ENCODE data around the gene HUS1B. TPM values are rescaled to one million over a fixed set of nuclear protein-coding genes. Genes with fewer than 3 reads are reported as not detected.

HUS1B gene
- total and polyA plus RNA-seq, 2 of the 8 experiments (the other 6 are each of a cell fraction or from before 2014, with no cell fraction given) = 0.48 to 1.1 TPM

- peak; percentile 84 to 99 (median 85) for TF ChIP-seq CTCF (IDR thresholded peaks at IDR 0.05; ENCODE audit: control extremely low read depth in 1 of 3, insufficient read depth in 1 of 3, low read depth in 1 of 3, low read length in 3 of 3)
- no peak for TF ChIP-seq TEAD4 (IDR thresholded peaks at IDR 0.05; ENCODE audit: low read depth, low read length)
- TF ChIP-seq CHD2 (IDR thresholded peaks at IDR 0.05; ENCODE audit: low read length) = 0 out of 2 replicates have a peak, but pooled peaks have one; percentile 21
- TF ChIP-seq TCF12 (IDR thresholded peaks at IDR 0.05; ENCODE audit: low read depth, low read length) = 0 out of 2 replicates have a peak, but pooled peaks have one; percentile 5
- peak; percentile 60 for TF ChIP-seq TAF7 (optimal IDR thresholded peaks at IDR 0.05; ENCODE audit: borderline replicate concordance, low read depth, low read length)
- TF ChIP-seq ZNF274 (IDR thresholded peaks at IDR 0.05; ENCODE audit: borderline replicate concordance, extremely low read depth, low read length) = no peak
- peak; percentile 99 for TF ChIP-seq ASH2L (IDR thresholded peaks at IDR 0.05; ENCODE audit: low read length)
- TF ChIP-seq SP2 (IDR thresholded peaks at IDR 0.05; ENCODE audit: low read length) = no peak
- no peak for TF ChIP-seq MAFK (IDR thresholded peaks at IDR 0.05; ENCODE audit: low read depth, low read length)
- TF ChIP-seq TAF1 (IDR thresholded peaks at IDR 0.05; ENCODE audit: low read depth, low read length) = peak; percentile 67
- peak; percentile 79 for TF ChIP-seq YY1 (IDR thresholded peaks at IDR 0.05; ENCODE audit: low read depth, low read length)
- TF ChIP-seq KDM1A (IDR thresholded peaks at IDR 0.05; ENCODE audit: borderline replicate concordance, low read length) = no peak
- peak; percentile 27 for TF ChIP-seq SAP30 (IDR thresholded peaks at IDR 0.05; ENCODE audit: insufficient read depth, insufficient replicate concordance, low read length)
- TF ChIP-seq SIX5 (IDR thresholded peaks at IDR 0.05; ENCODE audit: low read depth, low read length) = peak; percentile 8; the same call in 1 of the 2 replicates
- peak; percentile 44; the same call in 1 of the 2 replicates for TF ChIP-seq TBP (IDR thresholded peaks at IDR 0.05; ENCODE audit: low read depth, low read length)
- TF ChIP-seq PHF8 (conservative IDR thresholded peaks at IDR 0.05; ENCODE audit: low read depth, low read length) = peak; percentile 79
- TF ChIP-seq HDAC2 (IDR thresholded peaks at IDR 0.05; ENCODE audit: borderline replicate concordance in 1 of 2, low read depth in 2 of 2, low read length in 2 of 2) = peak in 1 of 2 experiments; percentile 44; a peak in 1 of 4 replicates
- TF ChIP-seq MAX (IDR thresholded peaks at IDR 0.05) = peak; percentile 73
- TF ChIP-seq CREB1 (IDR thresholded peaks at IDR 0.05) = peak; percentile 83
- peak; percentile 76 for TF ChIP-seq EGR1 (IDR thresholded peaks at IDR 0.05; ENCODE audit: borderline replicate concordance, low read depth, low read length)
- TF ChIP-seq NANOG (IDR thresholded peaks at IDR 0.05; ENCODE audit: insufficient read depth, low read depth, low read length, poor library complexity, severe bottlenecking) = peak; percentile 55
These were observed 36.2 kb upstream of the HUS1B start, which contains the start of gene EXOC2 (continued) for GRCh38 chr6:692858-693722.
